ACC112 (cell line): ENCODE measurements around the gene STAT5A.
"Not testable (repeated sequence)": the region's sequence is repeated elsewhere in the genome, so short reads cannot be mapped to it uniquely, and the experiment has no call there.

Experiments used
- H2AFZ ChIP-seq: fragments of 200-600 bp; sonication (generic); one replicate; pipeline ENCODE4 v1.6.0; 2017; ENCODE audit warnings: antibody characterized with exemption, low read length; ENCODE audit not compliant: unreplicated experiment
- H3K27ac ChIP-seq: fragments of 200-600 bp; sonication (generic); 2 replicates; pipeline ENCODE4 v1.5.1; 2014; ENCODE audit warnings: low read depth, mild to moderate bottlenecking, antibody characterized with exemption, low read length, moderate library complexity
- H3K27me3 ChIP-seq: fragments of 200-600 bp; sonication (generic); 2 replicates; pipeline ENCODE4 v1.6.1; 2014; ENCODE audit warnings: mild to moderate bottlenecking, antibody characterized with exemption, low read length, moderate library complexity, mixed read lengths; ENCODE audit not compliant: insufficient read depth
- H3K36me3 ChIP-seq: fragments of 200-600 bp; sonication (generic); 2 replicates; pipeline ENCODE4 v1.6.1; 2016; ENCODE audit warnings: mild to moderate bottlenecking, antibody characterized with exemption, low read length, moderate library complexity, mixed read lengths; ENCODE audit not compliant: insufficient read depth
- H3K4me1 ChIP-seq: fragments of 200-600 bp; sonication (generic); one replicate; pipeline ENCODE4 v1.6.1; 2016; ENCODE audit warnings: low read length, mixed read lengths; ENCODE audit not compliant: insufficient read depth, unreplicated experiment, control insufficient read depth
- H3K4me3 ChIP-seq: fragments of 200-600 bp; sonication (generic); 2 replicates; pipeline ENCODE4 v1.5.1; 2014; ENCODE audit warnings: mild to moderate bottlenecking, low read depth, low read length
- H3K79me2 ChIP-seq: fragments of 200-600 bp; sonication (generic); one replicate; pipeline ENCODE4 v1.6.0; 2016; ENCODE audit warnings: low read length; ENCODE audit not compliant: control insufficient read depth, unreplicated experiment, insufficient read depth

The STAT5A gene

GRCh38 chr17:42287977-42288802 is at the start of gene STAT5A:
TSS of gene STAT5A (plus strand) at chr17:42288498. CDS start at chr17:42289412, 914 bp downstream.
- Histone ChIP-seq H3K4me3 (peak within 1 kb of the TSS; percentile 81), H3K27me3 (no peaks in the 10 kb centered on the region), H3K4me1 (peaks cover 15% of the 10 kb centered on the region), H3K27ac (peak within 1 kb of the TSS; percentile 52; the same call in 1 of the 2 replicates), H3K79me2 (no peaks in the 10 kb centered on the region), H3K36me3 (no peaks in the 10 kb centered on the region), H2AFZ (peak within 1 kb of the TSS; percentile 88)

- peaks cover 12% of the 10 kb centered on the region for H3K79me2 ChIP-seq
- H3K27ac ChIP-seq, H3K36me3 ChIP-seq, H3K4me1 ChIP-seq, H2AFZ ChIP-seq, H3K27me3 ChIP-seq, H3K4me3 ChIP-seq: not testable (repeated sequence)
These were observed 48.7 kb upstream of the STAT5A start for GRCh38 chr17:42239576-42239975.

- Histone ChIP-seq H3K27ac (no peak overlapping the region), H3K27me3 (no peaks in the 10 kb centered on the region), H3K36me3 (no peaks in the 10 kb centered on the region), H3K4me3 (no peak overlapping the region), H3K79me2 (peaks cover 12% of the 10 kb centered on the region), H3K4me1 (no peaks in the 10 kb centered on the region), H2AFZ (no peak overlapping the region)
These were observed 48.1 kb upstream of the STAT5A start for GRCh38 chr17:42240201-42240600.

GRCh38 chr17:42240863-42241262 is 47.4 kb upstream of the STAT5A start:
- not testable (repeated sequence) for H3K4me3 ChIP-seq, H2AFZ ChIP-seq, H3K27me3 ChIP-seq, H3K27ac ChIP-seq, H3K36me3 ChIP-seq, H3K4me1 ChIP-seq
- H3K79me2 ChIP-seq = peaks cover 12% of the 10 kb centered on the region

- H3K4me1 ChIP-seq = no peaks in the 10 kb centered on the region
- H3K4me3 ChIP-seq = no peak overlapping the region
- no peak overlapping the region for H2AFZ ChIP-seq
- peaks cover 9% of the 10 kb centered on the region for H3K79me2 ChIP-seq
- H3K27me3 ChIP-seq = no peaks in the 10 kb centered on the region
- H3K27ac ChIP-seq = no peak overlapping the region
- H3K36me3 ChIP-seq = no peaks in the 10 kb centered on the region
These were observed 46.4 kb upstream of the STAT5A start for GRCh38 chr17:42241871-42242270.

- no peak overlapping the region for H3K27ac ChIP-seq
- peaks cover 11% of the 10 kb centered on the region for H3K79me2 ChIP-seq
- peaks cover 4% of the 10 kb centered on the region for H3K4me1 ChIP-seq
These were observed 44.8 kb upstream of the STAT5A start for GRCh38 chr17:42243493-42243982.

GRCh38 chr17:42244116-42244515 is 44.2 kb upstream of the STAT5A start:
- not testable (repeated sequence) for H3K27ac ChIP-seq, H3K27me3 ChIP-seq, H2AFZ ChIP-seq, H3K4me3 ChIP-seq, H3K4me1 ChIP-seq, H3K79me2 ChIP-seq, H3K36me3 ChIP-seq

More at GRCh38 chr17:42243493-42243982, 44.8 kb upstream of the STAT5A start:
- Histone ChIP-seq H3K27me3 (no peaks in the 10 kb centered on the region), H3K4me3 (no peak overlapping the region), H2AFZ (no peak overlapping the region), H3K36me3 (no peaks in the 10 kb centered on the region)

- H3K4me1 ChIP-seq, H3K4me3 ChIP-seq, H3K27ac ChIP-seq, H3K79me2 ChIP-seq, H3K36me3 ChIP-seq, H2AFZ ChIP-seq, H3K27me3 ChIP-seq: not testable (repeated sequence)
These were observed 43.1 kb upstream of the STAT5A start for GRCh38 chr17:42245183-42245582.

- no peak overlapping the region for H2AFZ ChIP-seq
- H3K36me3 ChIP-seq = no peaks in the 10 kb centered on the region
- no peak overlapping the region for H3K27ac ChIP-seq
- no peaks in the 10 kb centered on the region for H3K27me3 ChIP-seq
- peaks cover 12% of the 10 kb centered on the region for H3K79me2 ChIP-seq
- no peak overlapping the region for H3K4me3 ChIP-seq
- H3K4me1 ChIP-seq = peaks cover 7% of the 10 kb centered on the region
These were observed 41.8 kb upstream of the STAT5A start for GRCh38 chr17:42246515-42246914.

- Histone ChIP-seq H3K4me1 (peaks cover 13% of the 10 kb centered on the region), H3K36me3 (no peaks in the 10 kb centered on the region), H3K27ac (peak overlapping the region; percentile 60; the same call in 1 of the 2 replicates), H3K4me3 (no peak overlapping the region; the same call in 1 of the 2 replicates), H3K79me2 (peaks cover 18% of the 10 kb centered on the region), H3K27me3 (no peaks in the 10 kb centered on the region), H2AFZ (no peak overlapping the region)
These were observed 40.6 kb upstream of the STAT5A start for GRCh38 chr17:42247734-42248133.
